ENCODE measurements around the gene NAV2.
"Not testable (repeated sequence)": the region's sequence is repeated elsewhere in the genome, so short reads cannot be mapped to it uniquely, and the experiment has no call there.

NAV2 gene

DNA sequence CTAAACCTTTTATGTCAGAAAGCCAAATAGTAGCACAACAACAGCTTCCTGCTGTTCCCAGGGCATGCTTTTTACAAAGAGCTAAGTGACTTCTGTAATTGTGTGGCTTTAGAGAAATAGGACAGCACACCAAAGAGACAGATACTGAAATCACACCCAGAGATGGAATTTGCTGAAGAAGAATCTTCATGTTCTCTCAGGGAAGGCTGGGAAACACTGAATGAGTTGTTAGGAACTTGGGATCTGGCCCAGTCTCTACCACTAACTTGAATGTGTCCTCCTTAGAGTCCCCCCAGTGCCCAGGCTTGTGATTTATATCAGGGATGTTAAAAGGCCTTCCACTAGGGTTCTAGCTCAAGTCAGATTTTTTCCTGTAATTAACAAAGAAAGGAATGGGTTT lies 272.5 kb downstream of the NAV2 start:
- no peak for DNase-seq

DNA sequence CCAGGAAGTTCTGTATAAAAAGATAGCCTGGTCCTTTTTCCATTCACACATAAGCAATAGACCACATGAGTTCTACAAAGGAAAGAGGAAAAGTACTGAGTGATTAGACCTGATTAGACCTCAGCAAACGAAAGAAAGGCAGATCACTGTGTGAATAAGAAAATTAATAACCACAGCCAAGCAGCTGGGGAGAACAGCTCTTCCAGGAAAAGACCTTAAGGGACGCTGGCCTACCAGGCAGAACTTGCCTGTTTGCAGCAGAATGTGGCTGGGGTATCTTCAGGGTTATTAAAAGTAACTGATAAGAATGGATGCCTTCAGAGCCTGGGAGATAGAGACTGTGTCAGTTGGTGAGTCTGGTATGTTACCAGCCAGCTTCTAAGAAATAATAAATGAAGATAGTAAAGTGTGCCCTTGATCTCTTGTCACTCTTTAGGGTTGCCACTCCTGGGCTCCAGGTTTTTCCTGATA lies 274.7 kb downstream of the NAV2 start:
- no peak for DNase-seq

DNA sequence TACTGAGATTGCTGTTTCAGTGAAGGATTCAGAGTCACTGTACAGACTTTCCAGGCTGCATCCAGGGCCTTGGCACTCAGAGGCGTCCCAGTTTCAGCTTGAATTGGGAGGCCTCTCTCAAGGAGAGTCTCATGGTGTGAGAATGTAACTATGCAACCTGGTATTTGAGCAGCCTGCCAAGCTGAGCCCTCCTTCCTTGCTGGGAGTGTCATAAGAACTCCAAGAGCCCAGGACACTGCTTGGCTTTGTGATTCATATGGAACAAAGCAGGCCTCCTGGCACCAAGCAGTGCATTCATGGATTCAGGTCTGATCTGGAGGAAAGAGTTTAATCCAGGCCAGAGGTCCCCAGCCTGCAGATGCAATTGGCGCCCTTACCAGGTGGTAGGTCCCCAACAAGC lies 276.0 kb downstream of the NAV2 start:
- DNase-seq, result no peak

DNA sequence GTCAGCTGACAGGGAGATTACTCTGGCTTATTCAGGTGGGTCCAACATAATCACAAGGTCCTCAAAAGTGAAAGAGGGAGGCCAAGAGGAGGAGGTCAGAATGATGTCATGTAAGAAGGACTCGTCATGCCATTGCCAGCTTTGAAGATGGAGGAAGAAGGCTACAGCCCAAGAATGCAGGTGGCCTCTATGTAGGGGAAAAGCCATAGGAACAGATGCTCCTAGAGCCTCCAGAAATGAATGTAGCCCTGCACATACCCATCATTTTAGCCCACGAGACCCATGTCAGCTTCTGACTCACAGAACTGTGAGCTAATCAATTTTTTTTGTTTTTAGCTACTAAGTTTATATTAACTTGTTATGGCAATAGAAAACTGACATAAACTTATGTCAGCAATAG lies 276.6 kb downstream of the NAV2 start:
- no peak for DNase-seq

DNA sequence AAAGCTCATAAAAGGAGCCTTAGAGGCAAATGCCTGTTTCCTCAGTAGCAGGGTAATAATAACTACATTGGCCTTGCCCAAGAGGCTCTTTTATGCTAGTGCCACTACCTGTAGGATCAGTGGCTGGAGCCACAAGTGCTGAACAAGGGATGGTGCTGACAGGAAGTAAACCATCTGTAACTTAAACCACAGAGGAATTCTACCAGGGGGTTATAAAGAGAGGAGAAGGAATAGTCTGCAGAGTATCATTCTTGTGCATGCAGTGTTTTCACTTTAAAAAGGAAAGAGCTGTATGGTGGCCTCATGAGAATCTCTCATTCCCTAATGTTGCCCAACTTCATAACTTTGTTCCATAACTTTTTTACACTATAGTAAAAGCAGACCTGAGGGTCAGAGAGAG lies 279.5 kb downstream of the NAV2 start:
- DNase-seq, result no peak

DNA sequence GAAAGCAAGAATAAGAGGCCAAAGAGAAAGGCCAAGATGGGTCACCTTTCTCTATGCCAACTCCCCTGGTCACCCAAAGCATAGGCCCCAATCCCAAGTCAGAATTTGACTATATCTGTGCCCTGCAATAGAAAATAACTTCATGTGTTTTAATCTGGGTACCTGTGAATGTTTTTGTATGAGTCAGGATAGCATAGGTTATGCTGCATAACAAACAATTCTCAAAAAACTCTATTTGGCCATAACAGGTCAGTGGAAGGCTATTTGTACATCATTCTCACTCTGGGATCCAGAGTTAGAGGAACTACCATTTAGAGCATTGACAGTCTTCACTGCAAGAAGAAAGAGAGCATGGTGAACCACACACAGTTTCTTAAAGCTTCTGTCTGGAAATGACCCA lies 280.4 kb downstream of the NAV2 start:
- no peak for DNase-seq

GRCh38 chr11:19994672-19995071 lies 282.0 kb downstream of the NAV2 start:
- DNase-seq, result no peak

DNA sequence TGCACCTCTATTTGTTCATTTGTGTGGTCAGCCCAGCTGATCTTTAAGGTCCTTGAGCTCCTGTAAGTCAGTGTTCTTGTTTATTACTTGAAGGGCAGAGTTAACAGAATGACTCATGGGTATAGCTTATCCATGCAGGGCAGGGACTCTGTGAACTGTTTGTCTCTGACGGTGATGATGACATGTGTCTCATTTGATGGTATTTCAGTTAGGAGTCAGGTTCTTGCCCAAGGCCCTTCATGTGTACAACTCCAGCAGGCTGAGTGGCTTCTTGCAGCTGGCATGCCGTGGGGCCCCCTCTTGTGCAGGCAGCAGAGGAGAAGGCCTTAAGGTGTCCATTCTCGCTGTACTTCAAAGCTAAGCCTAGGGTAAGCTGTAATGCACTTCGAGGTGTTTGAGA lies 282.5 kb downstream of the NAV2 start:
- no peak for DNase-seq

DNA sequence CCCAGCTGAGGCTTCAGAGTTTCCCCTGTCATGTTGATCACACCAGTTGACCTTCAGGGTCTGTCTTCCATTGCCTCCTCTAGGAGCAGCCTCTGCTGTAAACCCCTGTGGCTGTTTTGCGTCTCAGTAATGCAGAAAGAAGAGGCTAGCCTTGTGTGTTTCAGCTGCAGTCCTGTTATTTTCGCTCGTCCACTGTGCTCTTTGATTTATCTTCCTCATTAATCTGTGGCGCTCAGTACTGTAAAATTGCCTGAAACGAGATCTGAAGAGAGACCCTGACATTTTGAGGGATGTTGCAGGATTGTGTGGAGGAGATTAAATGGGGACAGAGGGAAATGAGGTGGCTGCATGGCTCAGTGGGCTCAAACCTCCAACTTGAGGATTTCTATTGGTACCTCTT lies 283.9 kb downstream of the NAV2 start:
- no peak for DNase-seq

DNA sequence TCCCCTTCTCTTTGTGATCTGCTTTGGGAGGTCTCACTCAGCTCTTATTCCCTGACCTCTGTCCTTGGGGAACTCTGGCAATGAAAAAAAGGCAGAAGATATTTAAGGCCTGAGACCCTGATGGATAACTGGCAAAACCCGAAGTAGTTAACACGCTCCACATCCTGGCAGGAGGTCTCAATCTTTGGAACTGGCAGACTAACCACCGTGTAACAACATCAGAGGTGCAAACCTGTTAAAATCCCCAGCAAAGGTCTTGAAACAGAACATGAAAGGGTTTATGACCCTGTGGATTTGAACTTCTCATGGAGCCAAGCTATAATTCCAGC lies 287.3 kb downstream of the NAV2 start:
- no peak for DNase-seq

GRCh38 chr11:20000351-20001134 lies 287.9 kb downstream of the NAV2 start:
- no peak for DNase-seq

DNA sequence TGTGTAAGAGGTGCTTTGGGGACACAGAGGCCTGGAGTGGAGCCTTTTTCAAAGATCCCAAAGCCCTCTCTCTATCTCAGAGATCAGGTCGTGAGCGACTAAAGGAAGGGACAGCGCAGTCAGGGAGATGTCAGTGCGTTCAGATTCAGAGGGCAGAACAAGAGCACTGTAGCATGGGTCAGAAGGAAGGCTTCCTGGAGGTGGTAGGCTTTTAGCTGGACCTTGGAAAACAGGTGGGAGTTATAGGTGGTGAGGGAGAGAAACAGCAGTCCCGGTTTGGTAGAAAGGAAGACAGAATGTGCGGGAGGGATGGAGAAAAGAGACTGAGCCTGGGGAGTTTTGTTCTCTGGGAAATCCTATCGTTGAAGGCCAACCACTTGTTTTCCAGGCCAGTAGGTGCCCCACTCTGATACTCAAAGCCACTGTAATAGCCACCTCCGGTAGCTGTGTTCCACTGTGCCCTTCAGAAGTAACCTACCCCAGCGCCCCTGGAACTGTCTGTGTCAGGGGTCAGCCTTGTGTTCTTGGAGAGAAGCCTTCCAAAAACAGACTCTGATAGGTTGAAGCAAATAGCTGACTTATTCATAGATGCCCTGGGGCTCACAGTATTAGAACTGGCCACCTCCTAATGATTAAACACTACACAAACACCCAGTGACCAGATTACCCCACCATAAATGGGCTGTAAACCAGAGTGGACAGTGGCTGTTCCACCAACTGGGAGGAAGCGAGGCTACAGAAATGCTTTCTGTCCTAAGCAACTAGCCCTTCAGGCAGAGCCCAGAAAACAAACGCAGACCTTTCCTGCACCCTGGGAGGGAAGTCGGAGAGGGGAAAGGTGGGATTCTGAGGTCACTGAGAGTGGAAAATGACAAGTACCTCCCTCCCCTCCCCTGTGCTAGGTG lies 289.9 kb downstream of the NAV2 start:
- no peak for DNase-seq

DNA sequence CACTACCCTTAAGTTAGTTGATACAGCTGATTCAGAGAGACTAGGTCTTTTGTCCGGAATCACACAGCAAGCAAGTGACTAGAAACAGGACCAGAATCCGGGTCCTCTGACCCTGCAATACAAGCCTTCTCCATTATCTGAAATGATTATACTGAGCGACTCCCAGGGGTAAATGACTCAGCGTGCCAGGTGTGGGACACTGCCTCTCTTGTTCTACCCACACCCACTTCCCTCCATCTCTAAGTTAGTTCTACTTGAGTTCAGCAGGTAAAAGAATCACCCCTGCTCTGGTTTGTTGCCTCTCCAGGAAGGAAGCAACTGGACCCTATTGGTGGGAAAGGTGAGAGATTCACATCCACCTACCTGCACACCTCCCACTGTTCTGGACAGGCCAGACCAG lies 290.7 kb downstream of the NAV2 start:
- DNase-seq, result no peak

GRCh38 chr11:20004866-20005265 lies 292.2 kb downstream of the NAV2 start:
- no peak for DNase-seq

- no peak for DNase-seq
Measured at GRCh38 chr11:20005747-20006146, 293.1 kb downstream of the NAV2 start.

- not testable (repeated sequence) for DNase-seq
Measured at GRCh38 chr11:20006618-20007017, 294.0 kb downstream of the NAV2 start.

DNA sequence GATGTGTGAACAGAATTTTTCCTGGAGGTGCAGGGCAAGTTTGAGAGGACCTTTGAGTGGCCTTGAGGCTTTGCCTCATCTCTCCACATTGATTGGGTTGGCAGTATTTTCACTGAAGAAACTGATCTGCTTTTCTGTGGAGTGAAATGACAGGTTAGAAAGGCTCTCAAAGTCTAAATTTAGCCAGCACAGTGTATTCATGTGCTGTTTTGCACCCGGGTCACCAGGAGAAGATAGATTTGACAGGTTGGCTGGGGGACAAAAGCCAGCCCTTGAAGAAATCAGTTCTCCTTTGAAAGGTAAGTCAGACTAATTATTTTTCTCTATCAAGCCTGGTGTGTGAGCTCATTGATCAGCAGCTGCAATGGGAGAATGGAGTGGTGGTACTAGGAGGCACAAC lies 294.7 kb downstream of the NAV2 start:
- DNase-seq, result no peak

- no peak for DNase-seq
Measured at GRCh38 chr11:20008190-20008870, 295.7 kb downstream of the NAV2 start.

DNA sequence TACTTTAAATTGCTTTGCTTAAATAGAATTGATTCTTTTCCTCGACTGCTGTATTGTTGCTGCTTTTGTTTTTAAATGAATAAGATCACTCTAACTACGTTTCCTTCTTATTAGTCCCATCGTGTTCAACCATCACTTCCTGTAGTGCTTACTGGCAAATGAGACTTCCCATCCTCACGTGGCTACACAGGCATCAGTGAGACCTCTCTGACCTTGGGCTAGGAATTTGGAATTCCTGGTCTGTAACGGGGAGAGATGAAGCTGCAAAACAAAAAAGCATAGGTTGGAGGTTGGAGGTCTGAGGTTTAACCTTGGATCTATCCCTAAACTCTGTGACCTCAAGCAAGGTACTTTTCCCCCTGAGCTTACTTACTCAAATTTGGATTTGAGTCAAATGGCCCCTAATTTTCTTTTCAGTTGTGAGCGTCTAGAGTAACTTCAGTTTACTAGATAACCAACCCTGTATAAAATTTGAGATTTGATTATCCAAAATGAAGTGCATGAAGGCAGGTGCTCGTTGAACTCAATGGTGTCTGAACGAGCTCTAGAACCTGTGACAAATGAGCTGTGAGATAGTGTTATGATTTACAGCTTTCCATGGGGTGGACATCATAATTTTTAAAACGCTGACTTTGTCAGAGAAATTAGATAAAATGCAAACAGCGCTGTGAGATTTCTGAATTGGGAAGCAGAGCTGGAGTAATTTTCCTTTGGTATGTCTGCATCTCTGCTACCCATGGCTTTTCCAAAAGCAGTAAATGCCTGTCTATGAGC lies 296.4 kb downstream of the NAV2 start:
- DNase-seq, result no peak

GRCh38 chr11:20010156-20010850 lies 297.7 kb downstream of the NAV2 start:
- DNase-seq, result no peak

- no peak for DNase-seq
Measured at GRCh38 chr11:20010851-20011225, 298.2 kb downstream of the NAV2 start.

DNA sequence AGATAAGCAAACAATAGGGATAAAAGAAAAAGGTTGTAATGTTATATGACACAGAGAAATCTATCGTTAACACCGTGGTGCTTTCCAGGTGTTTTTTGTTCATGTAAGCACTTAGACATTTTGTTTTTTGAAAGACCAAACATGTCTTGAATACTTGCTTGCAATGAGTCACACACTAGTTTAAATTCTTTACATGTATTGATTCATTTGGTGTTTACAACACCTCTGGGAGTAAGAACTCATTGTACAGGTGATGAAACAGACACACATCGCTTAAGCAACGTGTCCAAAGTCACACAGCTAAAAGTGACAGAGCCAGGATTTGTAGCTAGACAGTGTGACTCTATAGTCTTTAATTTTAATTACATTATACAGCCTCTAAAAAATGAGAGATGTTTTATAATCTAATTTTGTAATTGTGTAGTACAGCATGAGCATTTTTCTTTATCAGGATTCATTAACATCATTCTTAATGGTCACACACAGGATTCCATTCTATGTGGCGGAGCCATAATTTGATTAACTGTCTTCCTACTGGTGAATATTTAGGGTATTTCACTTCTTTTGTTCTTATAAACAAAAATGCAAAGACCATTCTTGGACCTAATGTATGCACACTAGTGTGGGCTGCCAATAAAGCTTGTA lies 298.8 kb downstream of the NAV2 start:
- DNase-seq, result no peak

All from CD4-positive, alpha-beta T cell treated with Interleukin-12 subunit alpha and Interleukin-12 subunit beta, for 1 hour (primary cell).